ENCODE measurements around the gene DIDO1.
A peak's percentile ranks its signal among the peaks of the same experiment; 100 is the strongest.
"Not testable (repeated sequence)": the region's sequence is repeated elsewhere in the genome, so short reads cannot be mapped to it uniquely, and the experiment has no call there.

DIDO1 gene

DNA sequence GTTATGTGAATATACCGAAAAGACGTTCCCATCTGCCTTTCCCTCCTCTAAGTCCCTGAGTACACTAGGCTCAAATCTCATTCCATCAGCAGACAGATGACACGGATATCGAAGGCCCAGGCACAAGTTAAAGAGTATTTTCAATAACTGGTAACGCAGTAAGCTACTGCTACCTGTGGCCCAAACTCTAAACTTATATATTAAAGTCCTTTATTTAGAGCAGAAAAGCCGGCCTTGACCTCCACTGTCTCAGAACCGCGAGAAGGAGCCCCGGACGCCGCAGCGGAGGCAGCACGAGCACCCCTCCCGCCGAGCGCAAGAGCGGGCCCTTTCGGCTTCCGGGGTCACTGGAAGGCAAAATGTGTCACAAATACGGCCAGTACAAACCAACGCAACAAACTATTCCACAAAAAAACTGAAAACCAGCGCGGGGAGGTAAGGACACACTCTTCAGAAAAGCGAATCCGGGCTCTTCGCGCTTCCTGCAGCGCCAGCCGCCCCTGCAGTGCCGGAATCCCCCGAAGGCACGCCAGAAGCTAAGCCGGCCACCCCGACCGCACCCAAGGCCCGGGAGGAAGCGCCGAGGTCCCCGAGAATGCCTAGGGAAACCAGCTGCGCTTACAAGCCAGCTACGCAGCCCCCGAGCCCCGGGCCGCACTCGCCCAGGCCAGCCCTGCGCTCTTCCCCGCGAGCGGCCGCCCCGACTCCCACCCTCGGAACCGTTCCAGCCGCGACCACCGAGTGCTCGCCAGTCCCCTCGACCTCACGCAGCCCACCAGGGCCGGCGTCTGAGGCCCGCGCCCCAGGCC, 681 bp downstream of the DIDO1 start:
- peak overlapping the region; percentile 88 for H3K4me3 ChIP-seq (ENCODE audit: low read length)
- H3K4me2 ChIP-seq (ENCODE audit: low read length) = peak overlapping the region; percentile 97
- H4K20me1 ChIP-seq (ENCODE audit: insufficient read depth, low read length) = peaks cover 70% of the 10 kb centered on the region
- peak overlapping the region; percentile 86 for H3K27ac ChIP-seq (ENCODE audit: low read length)
- peaks cover 99% of the 10 kb centered on the region for H3K79me2 ChIP-seq (ENCODE audit: low read length)
- H3K36me3 ChIP-seq (replicated peaks; ENCODE audit: low read depth, low read length) = no peaks in the 10 kb centered on the region
- no peak overlapping the region for H2AFZ ChIP-seq (ENCODE audit: low read depth, low read length)
- H3K9me3 ChIP-seq (ENCODE audit: insufficient read depth, low read length) = no peaks in the 10 kb centered on the region
- H3K9ac ChIP-seq (ENCODE audit: low read length) = peak overlapping the region; percentile 96
- TF ChIP-seq EZH2phosphoT487 (IDR thresholded peaks at IDR 0.05; ENCODE audit: low read depth) = no peak
- TF ChIP-seq, protein P1, sequence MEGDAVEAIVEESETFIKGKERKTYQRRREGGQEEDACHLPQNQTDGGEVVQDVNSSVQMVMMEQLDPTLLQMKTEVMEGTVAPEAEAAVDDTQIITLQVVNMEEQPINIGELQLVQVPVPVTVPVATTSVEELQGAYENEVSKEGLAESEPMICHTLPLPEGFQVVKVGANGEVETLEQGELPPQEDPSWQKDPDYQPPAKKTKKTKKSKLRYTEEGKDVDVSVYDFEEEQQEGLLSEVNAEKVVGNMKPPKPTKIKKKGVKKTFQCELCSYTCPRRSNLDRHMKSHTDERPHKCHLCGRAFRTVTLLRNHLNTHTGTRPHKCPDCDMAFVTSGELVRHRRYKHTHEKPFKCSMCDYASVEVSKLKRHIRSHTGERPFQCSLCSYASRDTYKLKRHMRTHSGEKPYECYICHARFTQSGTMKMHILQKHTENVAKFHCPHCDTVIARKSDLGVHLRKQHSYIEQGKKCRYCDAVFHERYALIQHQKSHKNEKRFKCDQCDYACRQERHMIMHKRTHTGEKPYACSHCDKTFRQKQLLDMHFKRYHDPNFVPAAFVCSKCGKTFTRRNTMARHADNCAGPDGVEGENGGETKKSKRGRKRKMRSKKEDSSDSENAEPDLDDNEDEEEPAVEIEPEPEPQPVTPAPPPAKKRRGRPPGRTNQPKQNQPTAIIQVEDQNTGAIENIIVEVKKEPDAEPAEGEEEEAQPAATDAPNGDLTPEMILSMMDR (IDR thresholded peaks at IDR 0.05; ENCODE audit: low read depth, low read length) = no peak
- H3K27me3 ChIP-seq (ENCODE audit: low read depth, low read length) = no peaks in the 10 kb centered on the region
- H3K4me1 ChIP-seq (ENCODE audit: low read length) = peaks cover 43% of the 10 kb centered on the region

DNA sequence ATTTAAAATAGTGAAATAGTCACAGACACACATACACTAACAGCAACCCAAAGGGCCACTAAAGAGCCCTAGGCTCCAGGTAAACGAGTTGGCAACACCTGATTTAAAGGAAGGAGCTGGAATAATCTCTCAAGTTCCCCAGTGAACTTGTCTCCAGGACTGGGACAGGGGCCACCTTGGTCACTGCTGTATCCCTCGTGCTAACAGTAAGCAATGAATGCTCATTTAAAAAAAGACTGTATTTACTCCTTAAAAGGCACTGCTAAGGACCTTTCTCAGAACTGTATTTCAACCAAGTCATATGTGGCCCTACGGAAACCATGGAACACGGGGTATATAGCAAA, 1.3 kb downstream of the DIDO1 start:
- Histone ChIP-seq H3K9ac (ENCODE audit: low read length) (peak overlapping the region; percentile 96), H3K79me2 (ENCODE audit: low read length) (peaks cover 99% of the 10 kb centered on the region), H4K20me1 (ENCODE audit: insufficient read depth, low read length) (peaks cover 70% of the 10 kb centered on the region), H3K27ac (ENCODE audit: low read length) (peak overlapping the region; percentile 86), H3K27me3 (ENCODE audit: low read depth, low read length) (no peaks in the 10 kb centered on the region), H3K36me3 (replicated peaks; ENCODE audit: low read depth, low read length) (no peaks in the 10 kb centered on the region), H2AFZ (ENCODE audit: low read depth, low read length) (no peak overlapping the region), H3K4me3 (ENCODE audit: low read length) (peak overlapping the region; percentile 88), H3K9me3 (ENCODE audit: insufficient read depth, low read length) (no peaks in the 10 kb centered on the region), H3K4me1 (ENCODE audit: low read length) (peaks cover 48% of the 10 kb centered on the region), H3K4me2 (ENCODE audit: low read length) (peak overlapping the region; percentile 97)
- TF ChIP-seq EZH2phosphoT487 (IDR thresholded peaks at IDR 0.05; ENCODE audit: low read depth) = no peak
- TF ChIP-seq, protein P1 (IDR thresholded peaks at IDR 0.05; ENCODE audit: low read depth, low read length) = no peak

DNA sequence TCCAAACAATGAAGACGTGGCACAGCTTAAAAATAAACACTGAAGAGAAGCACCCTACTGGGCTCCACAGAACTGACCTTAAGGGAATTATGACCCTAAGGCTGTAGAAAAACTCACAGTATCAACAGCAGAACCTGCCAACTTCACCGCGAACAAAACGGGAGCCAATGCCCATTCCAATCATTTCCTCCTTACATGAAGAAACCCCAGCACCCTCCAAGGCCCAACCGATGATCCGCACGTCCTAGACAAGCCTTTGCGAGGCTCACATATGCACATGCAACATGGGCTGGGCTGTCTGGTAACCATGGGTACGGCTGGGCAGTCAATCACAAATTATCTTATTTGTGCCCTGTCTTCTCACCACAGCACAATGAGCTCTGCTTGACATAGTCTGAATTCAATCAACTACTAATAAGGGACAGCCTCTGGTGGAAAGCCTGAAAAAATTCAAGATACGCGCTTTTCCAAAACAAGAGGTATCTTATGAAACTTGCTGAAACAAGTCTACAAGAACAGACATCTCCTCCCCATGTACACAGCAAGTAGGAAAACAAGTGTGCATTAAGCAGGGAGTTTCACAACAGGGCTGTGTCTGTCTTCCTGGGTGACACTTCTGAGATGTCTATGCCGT, 1.7 kb downstream of the DIDO1 start:
- Histone ChIP-seq H3K4me3 (ENCODE audit: low read length) (peak overlapping the region; percentile 88), H4K20me1 (ENCODE audit: insufficient read depth, low read length) (peaks cover 73% of the 10 kb centered on the region), H3K4me1 (ENCODE audit: low read length) (peaks cover 53% of the 10 kb centered on the region), H3K9me3 (ENCODE audit: insufficient read depth, low read length) (no peaks in the 10 kb centered on the region), H3K27ac (ENCODE audit: low read length) (peak overlapping the region; percentile 86), H3K27me3 (ENCODE audit: low read depth, low read length) (no peaks in the 10 kb centered on the region), H3K36me3 (replicated peaks; ENCODE audit: low read depth, low read length) (no peaks in the 10 kb centered on the region), H3K79me2 (ENCODE audit: low read length) (peaks cover 99% of the 10 kb centered on the region), H3K4me2 (ENCODE audit: low read length) (peak overlapping the region; percentile 97), H2AFZ (ENCODE audit: low read depth, low read length) (no peak overlapping the region), H3K9ac (ENCODE audit: low read length) (peak overlapping the region; percentile 96)
- TF ChIP-seq EZH2phosphoT487 (IDR thresholded peaks at IDR 0.05; ENCODE audit: low read depth) = no peak
- TF ChIP-seq, protein P1 (IDR thresholded peaks at IDR 0.05; ENCODE audit: low read depth, low read length) = no peak

DNA sequence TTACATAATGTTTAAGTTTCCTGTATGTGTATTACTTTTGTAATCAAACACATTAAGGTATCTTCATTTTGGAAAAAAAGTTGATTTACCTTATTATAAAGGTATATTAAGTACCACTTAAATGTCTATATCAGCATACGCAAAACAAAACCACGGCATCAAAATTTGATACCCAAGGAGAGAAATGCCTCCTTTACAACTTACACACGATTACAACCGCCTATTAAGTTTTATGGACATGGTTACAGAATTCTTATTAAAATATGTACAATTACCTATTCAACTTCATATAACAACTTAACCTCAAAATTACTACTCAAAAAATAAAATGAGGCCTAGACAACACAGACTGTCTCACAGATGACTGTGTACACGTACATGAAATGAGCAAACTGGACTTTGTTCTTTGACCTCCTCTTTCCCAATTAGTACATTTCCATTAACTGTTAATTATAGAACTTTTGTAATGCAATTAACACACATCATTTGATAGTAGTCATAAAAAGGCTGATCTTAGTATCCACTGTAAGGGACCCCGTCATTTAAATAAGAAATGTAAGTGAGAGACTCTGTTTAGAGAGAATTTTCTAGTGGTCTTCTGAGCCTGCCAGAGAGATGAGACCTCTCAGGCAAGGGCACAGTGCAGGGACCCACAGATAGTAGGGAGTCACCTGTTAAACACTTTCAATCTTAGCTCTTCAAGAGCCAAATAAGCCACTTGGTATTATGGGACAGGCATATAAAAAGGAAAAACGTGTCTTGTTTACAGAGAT, 2.5 kb downstream of the DIDO1 start:
- Histone ChIP-seq H2AFZ (ENCODE audit: low read depth, low read length) (no peak overlapping the region), H4K20me1 (ENCODE audit: insufficient read depth, low read length) (peaks cover 78% of the 10 kb centered on the region), H3K4me3 (ENCODE audit: low read length) (peak overlapping the region; percentile 88), H3K79me2 (ENCODE audit: low read length) (peaks cover 99% of the 10 kb centered on the region), H3K27ac (ENCODE audit: low read length) (no peak overlapping the region), H3K4me1 (ENCODE audit: low read length) (peaks cover 60% of the 10 kb centered on the region), H3K9ac (ENCODE audit: low read length) (peak overlapping the region; percentile 96), H3K9me3 (ENCODE audit: insufficient read depth, low read length) (no peaks in the 10 kb centered on the region), H3K27me3 (ENCODE audit: low read depth, low read length) (no peaks in the 10 kb centered on the region), H3K4me2 (ENCODE audit: low read length) (peak overlapping the region; percentile 97), H3K36me3 (replicated peaks; ENCODE audit: low read depth, low read length) (no peaks in the 10 kb centered on the region)
- TF ChIP-seq, protein P1 (IDR thresholded peaks at IDR 0.05; ENCODE audit: low read depth, low read length) = no peak
- TF ChIP-seq EZH2phosphoT487 (IDR thresholded peaks at IDR 0.05; ENCODE audit: low read depth) = no peak

GRCh38 chr20:62923059-62923668, 3.1 kb downstream of the DIDO1 start:
- H3K9ac ChIP-seq (ENCODE audit: low read length); H2AFZ ChIP-seq (ENCODE audit: low read depth, low read length); H3K27me3 ChIP-seq (ENCODE audit: low read depth, low read length); H3K36me3 ChIP-seq (replicated peaks; ENCODE audit: low read depth, low read length); H3K9me3 ChIP-seq (ENCODE audit: insufficient read depth, low read length): not testable (repeated sequence)
- Histone ChIP-seq H3K4me1 (ENCODE audit: low read length) (peaks cover 67% of the 10 kb centered on the region), H4K20me1 (ENCODE audit: insufficient read depth, low read length) (peaks cover 85% of the 10 kb centered on the region), H3K4me2 (ENCODE audit: low read length) (peak overlapping the region; percentile 97), H3K79me2 (ENCODE audit: low read length) (peaks cover 99% of the 10 kb centered on the region), H3K4me3 (ENCODE audit: low read length) (peak overlapping the region; percentile 88; the same call in 1 of the 2 replicates), H3K27ac (ENCODE audit: low read length) (peak overlapping the region; percentile 23; the same call in 1 of the 2 replicates)
